Dedifferentiated amniotic fluid mesenchymal stem cell (primary cell): Measurements from ENCODE around the gene DENND5A.
"Not testable (repeated sequence)": the region's sequence is repeated elsewhere in the genome, so short reads cannot be mapped to it uniquely, and the experiment has no call there.

Source experiments
- DNase-seq: peaks from one replicate; pipeline ENCODE4 v3.0.0-alpha.2; 2016; ENCODE audit errors: extremely low spot score

The DENND5A gene

DNA sequence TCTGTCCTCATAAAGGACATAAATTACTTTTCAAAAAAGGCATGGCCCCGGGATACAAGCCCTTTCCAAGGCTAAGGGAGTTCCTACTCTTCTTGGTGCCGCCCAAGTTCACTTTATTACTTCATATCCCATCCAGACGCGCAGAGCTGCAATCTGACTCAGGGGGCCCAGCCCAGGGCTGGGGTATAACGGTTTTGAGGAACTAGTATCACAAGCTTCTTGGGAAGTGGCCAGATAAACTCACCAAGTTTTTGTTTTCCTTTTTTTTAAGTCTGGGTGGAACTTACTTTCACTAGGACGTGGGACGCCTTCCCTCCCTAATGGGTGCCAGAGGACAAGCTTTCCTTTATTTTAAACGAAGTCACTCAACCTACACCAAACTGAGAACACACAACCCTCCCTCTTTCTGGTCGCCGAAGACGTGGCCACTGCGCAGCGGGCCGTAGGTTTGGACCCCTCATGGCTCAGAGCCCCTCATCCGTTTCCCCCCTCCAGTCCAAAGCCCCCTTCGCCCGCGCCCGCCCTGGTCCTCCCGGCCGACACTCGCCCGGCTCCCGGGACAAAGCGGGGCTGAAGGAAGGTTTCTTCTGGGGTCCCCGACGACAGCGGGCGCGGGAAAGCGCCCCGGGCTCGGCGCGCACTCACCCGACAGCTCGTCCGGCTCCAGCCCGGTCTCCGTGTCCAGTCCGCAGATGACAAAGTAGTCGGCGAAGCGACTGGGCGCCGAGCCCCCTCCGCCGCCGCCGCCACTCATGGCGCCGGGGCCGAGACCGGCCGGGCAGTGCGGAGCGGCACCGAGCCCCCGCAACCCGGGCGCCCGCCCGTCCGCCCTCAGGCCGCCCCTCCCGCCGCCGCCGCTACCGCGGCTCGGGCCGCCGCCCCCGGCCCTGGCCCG, 587 bp downstream of the DENND5A start:
- peak; percentile 89 for DNase-seq

DNA sequence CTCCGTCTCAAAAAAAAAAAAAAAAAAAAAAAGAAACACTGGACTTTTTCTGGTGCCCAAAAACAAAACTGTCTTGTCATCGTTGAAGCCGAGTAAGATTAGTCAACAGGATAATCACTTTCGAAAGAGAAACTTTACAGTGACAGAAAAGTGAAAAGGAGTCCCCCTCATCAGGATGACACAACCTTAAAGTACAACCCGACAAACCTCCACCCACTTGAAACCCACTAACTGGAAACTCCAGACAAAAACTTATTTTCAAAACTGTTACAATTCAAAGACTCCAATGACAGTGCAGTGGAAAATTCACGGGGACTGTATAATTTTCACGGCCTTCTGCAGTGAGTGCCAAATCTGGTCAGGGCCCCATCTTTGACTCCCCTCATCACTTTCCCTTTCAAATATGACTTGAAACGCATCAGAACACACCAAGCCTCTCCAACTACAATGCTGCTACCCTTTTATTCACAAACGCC, 1.3 kb downstream of the DENND5A start:
- no peak for DNase-seq

DNA sequence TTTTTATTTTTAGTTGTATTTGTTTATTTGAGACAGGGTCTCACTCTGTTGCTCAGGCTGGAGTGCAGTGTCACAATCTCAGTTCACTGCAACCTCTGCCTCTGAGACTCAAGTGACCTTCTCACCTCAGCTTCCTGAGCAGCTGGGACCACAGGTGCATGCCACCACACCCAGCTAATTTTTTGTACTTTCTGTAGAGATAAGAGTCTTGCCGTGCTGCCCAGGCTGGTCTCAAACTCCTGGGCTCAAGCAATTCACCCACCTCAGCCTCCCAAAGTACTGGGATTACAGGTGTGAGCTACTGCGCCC, 4.4 kb downstream of the DENND5A start:
- not testable (repeated sequence) for DNase-seq

DNA sequence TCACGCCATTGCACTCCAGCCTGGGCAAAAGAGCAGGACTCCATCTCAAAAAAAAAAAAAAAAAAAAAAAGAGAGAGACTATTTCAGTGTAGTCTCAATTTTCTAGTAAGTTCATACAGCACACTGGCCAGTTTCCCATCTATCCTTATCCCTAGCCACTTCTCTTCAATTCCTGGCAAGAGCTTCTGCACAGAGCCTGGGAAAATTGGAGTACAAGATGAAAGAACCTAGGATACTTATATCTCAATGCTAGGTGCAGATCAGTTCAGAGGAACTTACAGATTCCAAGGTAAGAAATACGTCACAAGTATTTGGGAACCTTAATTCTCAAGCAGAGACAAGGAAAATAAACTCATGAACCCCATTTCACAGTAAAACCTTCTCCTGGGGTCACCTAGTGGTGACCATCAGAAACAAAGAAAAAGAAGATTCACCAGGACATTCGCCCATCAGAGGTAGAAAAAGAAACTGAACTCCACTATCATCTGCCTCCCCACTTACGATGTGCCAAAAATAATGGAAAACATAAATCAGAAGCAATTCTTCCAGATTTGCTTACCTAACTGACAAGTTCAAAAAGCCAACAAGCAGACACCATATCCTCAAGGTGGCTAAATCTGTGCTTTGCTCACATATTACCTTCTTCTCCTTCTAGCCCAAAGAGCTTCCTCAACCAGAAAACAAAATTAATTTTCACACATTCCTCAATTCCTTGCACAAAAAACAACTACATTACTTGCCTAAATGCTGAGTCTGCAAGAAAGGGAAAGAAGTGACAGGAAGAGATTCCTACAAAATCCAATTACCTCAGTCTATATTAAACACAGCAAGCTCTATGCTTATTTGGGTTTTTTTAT, 4.9 kb downstream of the DENND5A start:
- DNase-seq, result no peak

DNA sequence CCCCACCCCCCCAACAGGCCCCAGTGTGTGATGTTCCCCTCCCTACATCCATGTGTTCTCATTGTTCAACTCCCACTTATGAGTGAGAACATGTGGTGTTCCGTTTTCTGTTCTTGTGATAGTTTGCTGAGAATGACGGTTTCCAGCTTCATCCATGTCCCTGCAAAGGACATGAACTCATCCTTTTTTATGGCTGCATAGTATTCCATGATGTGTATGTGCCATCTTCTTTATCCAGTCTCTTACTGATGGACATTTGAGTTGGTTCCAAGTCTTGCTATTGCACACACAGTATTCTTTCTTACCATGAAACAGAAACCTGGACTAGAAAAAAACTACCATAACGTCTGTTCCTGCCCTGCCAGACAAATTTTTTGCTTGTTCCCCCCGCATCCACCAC, 6.9 kb downstream of the DENND5A start:
- DNase-seq, result not testable (repeated sequence)

DNA sequence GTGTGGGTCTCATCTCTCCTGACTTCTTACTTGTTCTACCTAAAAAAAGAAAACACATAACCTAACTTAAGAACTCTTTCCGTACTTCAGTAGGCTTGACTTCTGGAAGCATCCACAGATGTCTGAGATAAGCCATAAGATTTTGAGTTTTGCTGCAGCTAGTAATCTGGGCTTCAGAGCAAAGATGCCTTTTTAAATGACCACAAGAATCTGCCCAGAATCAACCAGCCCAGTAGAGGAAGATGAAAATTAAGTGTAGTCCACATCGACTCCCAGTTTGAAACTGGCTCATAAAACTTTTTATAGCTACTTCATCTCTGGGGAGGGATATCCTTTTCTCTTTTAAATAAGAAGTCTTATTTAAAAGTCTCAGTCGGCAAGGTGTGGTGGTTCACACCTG, 10.7 kb downstream of the DENND5A start:
- no peak for DNase-seq

DNA sequence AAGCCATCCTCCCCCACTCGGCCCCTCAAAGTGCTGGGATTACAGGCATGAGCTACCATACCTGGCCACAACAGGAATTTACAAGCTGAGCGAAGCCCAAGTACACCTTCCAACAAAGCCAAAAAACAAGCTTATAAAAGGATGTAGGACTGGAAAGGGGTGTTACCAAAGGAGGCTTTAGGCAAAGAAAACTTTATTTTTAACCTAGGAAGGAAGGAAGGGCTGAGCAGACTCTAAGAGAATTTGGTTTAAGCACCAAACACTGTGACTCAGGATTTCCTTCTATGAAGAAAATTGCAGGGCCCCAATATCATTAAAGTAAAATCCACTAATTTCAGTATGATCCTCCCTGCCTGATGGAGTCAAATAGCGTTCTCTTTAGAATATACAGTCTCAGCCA, 12.1 kb downstream of the DENND5A start:
- no peak for DNase-seq

DNA sequence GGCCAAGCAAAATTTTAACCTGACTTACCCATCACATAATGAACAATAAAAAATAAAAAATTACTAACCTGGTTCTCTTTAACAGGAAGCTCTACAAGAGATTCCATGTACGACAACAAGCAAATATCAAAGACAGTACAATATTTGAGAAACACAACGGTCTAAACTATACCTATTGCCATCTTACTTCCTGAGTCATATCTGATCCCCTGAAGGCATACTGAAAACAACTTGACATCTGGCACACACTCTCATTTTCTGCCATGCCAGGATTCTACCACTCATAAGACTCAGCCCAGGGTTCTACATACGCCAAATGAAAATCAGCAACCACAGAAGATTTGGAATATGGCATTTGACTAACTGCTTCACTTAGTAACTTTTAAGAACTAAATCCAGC, 13.8 kb downstream of the DENND5A start:
- DNase-seq, result no peak

DNA sequence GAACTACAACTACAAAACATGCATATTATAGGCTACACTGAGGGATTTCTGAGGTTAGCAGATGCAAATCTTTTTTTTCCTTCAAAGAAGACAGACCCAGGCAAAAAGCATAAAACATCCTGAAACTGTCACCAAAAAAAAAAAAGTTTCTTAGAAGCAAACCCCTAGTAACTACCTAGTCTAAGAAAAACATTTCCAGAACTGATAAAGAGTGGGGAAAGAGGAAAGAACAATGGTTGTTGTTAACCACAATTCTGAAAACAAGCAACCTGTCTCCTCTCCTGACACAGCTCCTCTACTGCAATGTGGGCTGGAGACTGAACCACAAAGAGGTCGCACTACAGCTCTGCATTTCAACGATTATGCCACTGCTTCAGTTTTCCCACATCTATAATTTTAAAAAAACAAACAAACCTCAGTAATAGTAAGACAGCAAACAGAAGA, 15.0 kb downstream of the DENND5A start:
- no peak for DNase-seq

DNA sequence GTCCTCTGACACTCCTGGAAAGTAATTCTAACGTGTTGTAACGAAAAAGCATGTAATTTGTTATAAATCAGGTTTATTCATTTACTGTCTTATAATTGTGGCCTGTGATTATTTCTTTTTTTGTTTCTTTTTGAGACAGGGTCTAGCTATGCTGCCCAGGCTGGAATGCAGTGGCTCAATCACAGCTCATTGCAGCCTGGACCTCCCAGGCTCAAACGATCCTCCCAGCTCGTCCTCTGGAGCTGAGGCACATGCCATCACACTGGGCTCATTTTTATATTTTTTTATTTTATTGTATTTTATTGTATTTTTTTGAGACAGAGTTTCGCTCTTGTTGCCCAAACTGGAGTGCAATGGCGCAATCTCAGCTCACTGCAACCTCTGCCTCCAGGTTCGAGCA, 15.9 kb downstream of the DENND5A start:
- no peak for DNase-seq

DNA sequence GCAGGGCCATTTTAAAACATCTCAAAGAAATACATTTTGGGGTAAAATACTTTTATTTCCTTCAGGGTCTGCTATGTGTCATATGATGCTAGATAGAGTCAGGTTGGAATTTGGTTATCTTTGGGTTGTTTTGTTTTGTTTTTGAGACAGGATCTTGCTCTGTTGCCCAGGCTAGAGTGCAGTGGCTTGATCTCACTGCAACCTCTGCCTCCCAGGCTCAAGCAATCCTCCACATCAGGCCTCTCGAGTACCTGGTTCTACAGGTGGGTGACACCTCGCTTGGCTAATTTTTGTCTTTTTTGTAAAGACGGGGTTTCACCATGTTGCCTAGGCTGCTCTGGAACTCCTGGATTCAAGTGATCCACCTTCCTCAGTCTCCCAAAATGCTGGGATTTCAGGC, 17.3 kb downstream of the DENND5A start:
- DNase-seq, result no peak

DNA sequence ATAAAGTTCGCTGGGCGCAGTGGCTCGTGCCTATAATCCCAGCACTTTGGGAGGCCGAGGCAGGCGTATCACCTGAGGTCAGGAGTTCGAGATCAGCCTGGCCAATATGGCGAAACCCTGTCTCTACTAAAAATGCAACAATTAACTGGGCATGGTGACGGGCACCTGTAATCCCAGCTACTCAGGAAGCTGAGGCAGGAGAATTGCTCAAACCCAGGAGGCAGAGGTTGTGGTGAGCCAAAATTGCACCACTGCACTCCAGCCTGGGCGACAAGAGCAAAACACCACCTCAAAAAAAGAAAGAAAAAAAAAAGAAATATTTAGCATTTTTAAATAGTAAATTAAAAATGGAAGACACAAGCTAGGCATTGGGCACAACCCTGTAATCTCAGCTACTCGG, 28.9 kb downstream of the DENND5A start:
- not testable (repeated sequence) for DNase-seq

DNA sequence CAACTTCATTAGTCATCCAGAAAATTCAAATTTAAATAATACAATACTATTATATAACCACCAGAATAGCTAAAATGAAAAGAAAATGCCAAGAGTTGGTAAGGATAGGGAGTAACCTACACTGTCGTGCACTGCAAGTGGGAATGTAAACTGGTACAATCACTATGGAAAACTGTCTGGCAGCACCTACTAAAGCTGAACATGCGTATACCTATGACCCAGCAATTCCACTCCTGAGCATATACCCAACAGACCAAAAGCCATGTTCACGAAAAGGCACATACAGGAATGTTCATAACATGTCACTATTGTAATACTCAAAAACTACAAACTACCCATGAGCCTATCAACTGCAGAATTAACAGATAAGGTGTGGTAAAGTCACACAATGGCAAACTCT, 32.7 kb downstream of the DENND5A start:
- no peak for DNase-seq

DNA sequence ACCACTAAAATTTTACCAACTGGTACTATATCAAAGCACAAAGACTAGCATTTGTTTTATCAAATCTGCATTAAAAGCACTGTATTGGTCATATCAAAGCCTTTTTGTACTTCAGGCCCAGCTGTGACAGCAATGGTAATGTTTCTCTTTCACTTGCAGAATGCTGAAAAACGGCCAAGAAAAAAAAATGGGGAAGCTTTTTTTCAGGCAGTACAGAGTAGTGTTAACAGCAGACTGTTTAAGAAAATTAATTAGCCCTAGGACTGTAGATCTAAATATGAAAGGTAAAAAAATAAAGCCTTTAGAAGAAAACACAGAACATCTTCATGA, 33.3 kb downstream of the DENND5A start:
- DNase-seq, result peak; percentile 29

DNA sequence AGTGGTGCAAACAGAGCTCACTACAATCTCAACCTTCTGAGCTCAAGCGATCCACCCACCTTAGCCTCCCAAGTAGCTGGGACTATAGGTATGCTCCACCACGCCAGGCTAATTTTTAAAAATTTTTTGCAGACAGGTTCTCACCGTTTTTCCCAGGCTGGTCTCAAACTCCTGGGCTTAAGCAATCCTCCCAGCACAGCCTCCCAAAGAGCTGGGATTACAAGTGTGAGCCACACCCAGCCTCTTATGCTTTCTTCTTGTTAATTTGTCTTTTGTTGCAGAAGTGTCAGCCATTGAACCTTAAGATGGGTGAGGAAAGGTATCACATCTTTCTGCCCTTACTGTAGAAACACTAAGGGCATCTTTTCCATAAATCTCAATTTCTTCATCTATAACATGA, 34.9 kb downstream of the DENND5A start:
- DNase-seq, result no peak

DNA sequence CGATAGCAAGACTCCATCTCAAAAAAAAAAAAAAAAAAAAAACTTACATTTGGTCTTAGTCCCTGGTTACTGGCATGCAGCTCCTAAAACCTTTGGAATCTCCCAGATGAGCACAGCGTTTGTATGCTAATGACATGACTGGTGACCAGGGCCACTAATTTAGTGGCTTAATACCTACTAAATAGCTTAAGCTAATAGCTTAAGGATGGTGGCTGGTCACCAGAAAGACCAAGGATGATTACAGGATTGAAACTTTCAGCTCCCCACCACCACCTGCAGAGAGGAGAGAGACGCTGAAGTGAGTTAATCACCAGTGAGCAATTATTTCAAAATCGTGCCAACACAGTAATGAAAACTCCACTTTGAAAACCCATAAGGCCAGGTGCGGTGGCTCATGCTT, 37.1 kb downstream of the DENND5A start:
- DNase-seq, result no peak

DNA sequence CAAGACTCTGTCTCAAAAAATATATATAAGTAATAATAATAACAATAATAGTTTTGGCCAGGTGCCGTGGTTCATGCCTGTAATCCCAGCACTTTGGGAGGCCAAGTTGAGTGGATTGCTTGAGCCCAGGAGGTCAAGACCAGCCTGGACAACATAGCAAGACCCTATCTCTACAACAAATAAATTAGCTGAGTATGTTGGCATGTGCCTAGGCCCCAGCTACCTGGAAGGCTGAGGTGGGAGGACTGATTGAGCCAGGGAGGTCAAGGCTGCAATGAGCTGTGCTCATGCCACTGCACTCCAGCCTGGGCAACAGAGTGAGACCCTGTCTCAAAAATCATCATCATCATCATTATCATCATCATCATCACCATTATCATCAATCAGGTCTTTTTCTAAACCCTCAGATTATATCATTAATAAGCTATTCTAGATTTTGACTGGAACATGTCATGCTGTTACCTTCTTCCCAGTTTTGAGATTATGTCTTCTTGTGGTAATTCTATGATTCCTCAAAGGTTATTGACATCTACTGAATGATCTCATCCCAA, 39.3 kb downstream of the DENND5A start:
- DNase-seq, result no peak

DNA sequence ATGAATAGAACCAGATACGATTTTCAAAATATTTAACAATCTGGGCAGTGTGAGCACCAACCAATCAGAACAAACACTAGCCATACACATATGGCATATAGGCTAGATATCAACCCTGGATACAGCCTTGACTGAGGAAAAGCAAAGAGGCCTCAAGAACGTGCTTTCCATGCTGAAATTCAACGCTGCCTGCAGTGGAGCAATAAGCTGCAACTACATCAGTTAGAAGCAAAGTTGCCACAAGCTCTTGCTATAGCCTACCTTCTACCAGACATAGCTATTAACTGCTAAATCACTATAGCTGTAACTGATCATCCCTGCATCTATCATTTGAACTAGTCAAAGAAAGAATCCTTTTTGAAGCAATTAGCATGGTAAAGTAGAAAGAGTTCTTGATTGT, 42.5 kb downstream of the DENND5A start:
- no peak for DNase-seq

DNA sequence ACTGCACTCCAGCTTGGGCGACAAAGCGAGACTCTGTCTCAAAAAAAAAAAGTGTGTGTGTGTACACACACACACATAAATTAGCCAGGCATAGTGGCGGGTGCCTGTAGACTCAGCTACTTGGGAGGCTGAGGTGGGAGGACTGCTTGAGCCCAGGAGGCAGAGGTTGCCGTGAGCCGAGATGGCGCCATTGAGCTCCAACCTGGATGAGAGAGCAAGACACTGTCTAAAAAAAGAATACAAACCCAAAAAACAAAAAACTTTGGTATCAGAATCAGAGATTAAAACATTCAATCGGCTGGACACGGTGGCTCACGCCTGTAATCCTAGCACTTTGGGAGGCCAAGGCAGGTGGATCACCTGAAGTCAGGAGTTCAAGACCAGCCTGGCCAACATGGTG, 44.3 kb downstream of the DENND5A start:
- DNase-seq, result not testable (repeated sequence)

DNA sequence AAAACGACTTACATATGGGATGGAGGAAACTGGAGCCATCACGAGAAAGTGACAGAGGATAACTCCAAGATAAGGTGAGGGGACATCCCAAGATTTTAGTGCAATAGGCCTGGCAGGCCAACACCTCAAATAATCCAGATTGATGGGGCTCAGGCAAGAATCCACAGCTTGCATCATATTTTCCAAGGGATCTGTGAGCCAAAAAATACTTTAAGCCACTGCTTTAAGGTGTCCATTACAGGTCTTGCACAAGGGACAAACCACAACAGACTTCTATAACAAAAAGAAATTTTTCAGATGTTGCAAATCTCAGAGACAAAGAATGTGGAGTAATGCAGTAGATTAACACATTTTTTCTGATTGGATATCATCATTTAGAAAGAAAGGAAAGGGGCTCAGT, 45.6 kb downstream of the DENND5A start:
- peak; percentile 83 for DNase-seq

DNA sequence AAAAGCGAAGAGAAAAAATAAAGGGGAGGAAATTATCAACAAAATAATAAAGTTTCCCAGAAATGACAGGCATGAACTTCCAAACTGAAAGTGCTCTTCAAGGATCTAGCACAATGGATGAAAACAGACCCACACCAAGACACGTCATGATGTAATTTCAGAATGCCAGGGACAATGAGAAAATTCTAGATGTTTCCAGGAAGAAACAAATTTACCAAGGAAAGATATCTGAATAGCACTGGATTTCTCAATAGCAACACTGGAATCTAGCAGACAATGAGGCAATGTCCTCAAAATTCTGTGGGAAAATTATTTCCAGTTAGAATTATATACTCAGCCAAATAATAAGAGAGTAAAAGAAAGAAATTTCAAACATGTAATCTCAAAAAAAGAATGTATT, 46.0 kb downstream of the DENND5A start:
- peak; percentile 38 for DNase-seq

DNA sequence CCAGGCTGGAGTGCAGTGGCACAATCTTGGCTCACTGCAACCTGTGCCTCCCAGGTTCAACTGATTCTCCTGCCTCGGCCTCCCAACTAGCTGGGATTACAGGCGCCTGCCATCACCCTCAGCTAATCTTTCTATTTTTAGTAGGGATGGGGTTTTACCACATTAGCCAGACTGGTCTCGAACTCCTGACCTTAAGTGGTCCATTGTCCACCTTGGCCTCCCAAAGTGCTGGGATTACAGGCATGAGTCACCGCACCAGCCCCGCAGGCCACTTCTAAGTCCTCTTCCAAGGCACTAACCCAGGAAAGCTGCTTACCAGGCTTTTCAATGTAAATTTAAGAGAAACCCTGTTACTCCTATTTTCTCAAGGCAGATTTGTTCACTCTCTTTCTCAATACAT, 50.4 kb downstream of the DENND5A start:
- DNase-seq, result no peak

DNA sequence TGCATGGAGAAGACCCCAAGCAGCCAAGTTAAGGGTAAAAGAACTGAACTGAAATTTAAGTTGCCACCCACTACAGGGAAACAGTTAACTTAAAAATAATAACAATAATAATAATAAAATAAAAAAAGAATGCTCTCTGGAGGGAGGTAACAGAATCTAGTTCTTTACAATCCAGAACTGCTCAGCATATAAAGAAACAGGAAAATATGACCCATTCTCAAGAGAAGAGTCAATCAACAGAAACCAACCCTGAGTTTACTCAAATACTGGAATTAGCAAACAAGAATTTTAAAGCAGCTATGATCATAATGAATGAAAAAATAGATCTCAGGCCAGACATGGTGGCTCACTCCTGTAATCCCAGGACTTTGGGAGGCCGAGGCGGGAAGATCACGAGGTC, 53.8 kb downstream of the DENND5A start:
- DNase-seq, result no peak
